CMK (cell line): Measurements from ENCODE around the gene TARBP1.
"Not testable (repeated sequence)": the region's sequence is repeated elsewhere in the genome, so short reads cannot be mapped to it uniquely, and the experiment has no call there.

Experiments
- DNase-seq: peaks from one replicate; pipeline ENCODE4 v3.0.0-alpha.2; 2010; ENCODE audit warnings: low read depth

TARBP1 gene

GRCh38 chr1:234437423-234438171 is 41.4 kb downstream of the TARBP1 start:
- no peak for DNase-seq

- no peak for DNase-seq
Measured at GRCh38 chr1:234435620-234436019, 43.4 kb downstream of the TARBP1 start.

GRCh38 chr1:234434706-234435105 is 44.3 kb downstream of the TARBP1 start:
- no peak for DNase-seq

- no peak for DNase-seq
Measured at GRCh38 chr1:234433563-234434285, 45.3 kb downstream of the TARBP1 start.

- no peak for DNase-seq
Measured at GRCh38 chr1:234431255-234431654, 47.7 kb downstream of the TARBP1 start.

GRCh38 chr1:234430691-234431090 is 48.3 kb downstream of the TARBP1 start:
- no peak for DNase-seq

- DNase-seq = no peak
Measured at GRCh38 chr1:234429434-234429806, 49.6 kb downstream of the TARBP1 start.

GRCh38 chr1:234427950-234428646 is 50.9 kb downstream of the TARBP1 start:
- DNase-seq = no peak

GRCh38 chr1:234413990-234414389 is 65.0 kb downstream of the TARBP1 start:
- no peak for DNase-seq

GRCh38 chr1:234413485-234413884 is 65.5 kb downstream of the TARBP1 start:
- no peak for DNase-seq

GRCh38 chr1:234412830-234413229 is 66.1 kb downstream of the TARBP1 start:
- no peak for DNase-seq

GRCh38 chr1:234409328-234409727 is 69.7 kb downstream of the TARBP1 start:
- no peak for DNase-seq

GRCh38 chr1:234408757-234409156 is 70.2 kb downstream of the TARBP1 start:
- DNase-seq = no peak

- no peak for DNase-seq
Measured at GRCh38 chr1:234406871-234407270, 72.1 kb downstream of the TARBP1 start.

GRCh38 chr1:234405676-234406075 is 73.3 kb downstream of the TARBP1 start:
- no peak for DNase-seq

GRCh38 chr1:234402939-234403338 is 76.0 kb downstream of the TARBP1 start:
- no peak for DNase-seq

- no peak for DNase-seq
Measured at GRCh38 chr1:234401658-234402057, 77.3 kb downstream of the TARBP1 start.

- DNase-seq = no peak
Measured at GRCh38 chr1:234400773-234401172, 78.2 kb downstream of the TARBP1 start.

GRCh38 chr1:234399515-234399914 is 79.5 kb downstream of the TARBP1 start:
- not testable (repeated sequence) for DNase-seq

GRCh38 chr1:234398849-234399381 is 80.1 kb downstream of the TARBP1 start:
- DNase-seq = no peak

- DNase-seq = no peak
Measured at GRCh38 chr1:234397732-234398131, 81.2 kb downstream of the TARBP1 start.

GRCh38 chr1:234396871-234397270 is 82.1 kb downstream of the TARBP1 start:
- no peak for DNase-seq

- DNase-seq = no peak
Measured at GRCh38 chr1:234396092-234396491, 82.9 kb downstream of the TARBP1 start.
